ENCODE measurements around the gene WDFY4.

The WDFY4 gene

GRCh38 chr10:48797830-48798229 lies 113.2 kb downstream of the WDFY4 start:
- no peak for DNase-seq

DNA sequence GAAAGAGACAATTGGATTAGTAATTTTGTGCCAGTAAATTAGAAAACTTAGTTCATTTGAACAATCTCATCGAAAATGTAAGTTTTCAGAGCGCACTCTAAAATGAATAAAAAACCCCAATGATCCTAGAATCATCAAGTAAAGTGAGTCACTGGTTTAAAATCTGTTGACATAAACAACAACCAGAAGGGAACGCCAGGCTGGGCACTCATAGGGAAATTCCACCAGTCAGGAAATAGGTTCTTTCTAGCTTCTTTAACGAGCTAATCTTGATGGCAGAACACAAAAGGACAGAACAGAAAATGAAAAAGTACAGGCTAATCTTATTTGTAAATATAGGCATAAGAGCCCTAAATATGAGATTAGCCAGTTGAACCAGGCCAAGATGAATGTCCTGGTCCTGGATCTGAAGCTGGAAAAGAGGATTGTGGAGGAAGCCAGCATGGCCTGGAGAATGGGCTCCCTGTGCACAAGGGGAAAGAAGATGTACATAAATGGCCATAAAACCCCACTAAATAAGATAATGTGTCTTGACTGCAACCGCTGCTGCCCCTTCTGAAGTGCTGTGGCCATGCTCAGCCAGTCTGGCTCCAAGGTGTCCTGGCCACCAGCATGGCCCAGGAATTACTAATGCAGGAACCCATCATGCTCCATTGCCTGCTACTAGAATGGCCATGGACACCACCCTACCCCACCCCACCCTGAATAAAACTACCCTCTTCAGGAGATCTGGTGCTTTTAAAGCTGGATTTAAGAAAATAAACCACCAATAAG lies 114.0 kb downstream of the WDFY4 start:
- no peak for DNase-seq

DNA sequence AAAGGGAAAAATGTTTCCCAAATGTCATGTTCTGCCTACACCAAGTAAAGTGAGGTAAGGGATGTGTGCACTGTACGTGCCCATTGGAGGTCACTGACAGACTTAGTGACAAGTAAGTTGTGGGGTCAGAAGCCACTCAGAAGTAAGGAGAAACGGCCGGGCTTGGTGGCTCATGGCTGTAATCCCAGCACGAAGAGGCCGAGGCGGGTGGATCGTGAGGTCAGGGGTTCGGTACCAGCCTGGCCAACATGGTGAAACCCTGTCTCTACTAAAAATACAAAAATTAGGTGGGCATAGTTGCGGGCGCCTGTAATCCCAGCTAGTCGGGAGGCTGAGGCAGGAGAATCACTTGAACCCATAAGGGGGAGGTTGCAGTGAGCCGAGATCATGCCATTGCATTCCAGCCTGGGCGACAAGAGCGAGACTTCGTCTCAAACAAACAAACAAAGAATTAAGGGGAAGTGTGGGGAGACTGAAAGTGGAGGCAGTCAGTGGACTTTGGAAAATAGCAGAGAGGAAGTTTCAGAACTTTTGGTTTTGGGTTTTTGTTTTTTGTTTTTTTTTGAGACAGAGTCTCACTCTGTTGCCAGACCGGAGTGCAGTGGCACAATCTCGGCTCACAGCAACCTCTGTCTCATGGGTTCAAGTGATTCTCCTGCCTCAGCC lies 114.8 kb downstream of the WDFY4 start:
- DNase-seq, result no peak

GRCh38 chr10:48800007-48800675 lies 115.5 kb downstream of the WDFY4 start:
- DNase-seq, result no peak

DNA sequence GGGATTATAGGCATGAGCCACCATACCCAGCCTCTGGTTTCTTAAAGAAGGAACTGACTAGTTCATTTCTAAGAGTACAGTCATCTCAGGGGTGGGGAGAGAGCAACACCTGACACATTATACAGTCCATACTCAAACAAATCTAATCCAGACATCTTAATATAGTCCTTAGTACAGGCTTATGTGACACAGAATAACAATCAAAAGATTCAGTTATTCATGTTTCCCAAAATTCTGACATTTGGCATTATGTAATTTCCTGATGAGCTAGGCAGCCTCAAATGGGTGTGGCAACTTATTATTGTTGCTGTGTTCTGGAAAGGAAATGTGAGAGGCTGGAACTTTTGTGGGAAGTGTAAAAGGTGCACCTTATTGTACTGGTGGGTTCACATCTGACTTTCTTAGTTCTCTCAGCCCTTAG lies 116.3 kb downstream of the WDFY4 start:
- no peak for DNase-seq

DNA sequence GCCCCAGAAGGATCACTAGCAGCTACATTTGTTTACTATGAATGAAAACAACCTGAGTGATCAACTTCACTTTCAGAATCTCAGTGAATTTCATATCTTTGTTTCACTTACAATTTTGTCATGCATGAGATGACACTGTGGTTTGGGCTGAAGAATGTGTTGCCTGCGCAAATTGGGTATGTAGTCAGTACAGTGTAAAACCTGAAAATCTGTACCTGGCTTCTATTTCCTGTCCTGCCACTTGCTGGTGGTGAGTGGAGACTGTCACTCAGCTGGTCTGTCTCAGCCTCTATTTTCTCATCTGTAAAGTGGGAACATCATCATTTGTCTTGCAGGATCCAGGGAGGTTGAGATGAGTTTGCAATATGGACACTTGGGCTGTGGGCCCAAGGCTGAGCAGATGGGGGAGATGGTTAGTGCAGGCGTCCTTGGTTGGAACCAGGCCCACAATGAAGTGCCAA lies 118.0 kb downstream of the WDFY4 start:
- no peak for DNase-seq

GRCh38 chr10:48803801-48804584 lies 119.3 kb downstream of the WDFY4 start:
- no peak for DNase-seq

- DNase-seq, result no peak
Observed at GRCh38 chr10:48804740-48805182, 120.1 kb downstream of the WDFY4 start.

- no peak for DNase-seq
Observed at GRCh38 chr10:48805411-48805810, 120.7 kb downstream of the WDFY4 start.

- DNase-seq, result no peak
Observed at GRCh38 chr10:48805848-48806247, 121.2 kb downstream of the WDFY4 start.

- DNase-seq, result no peak
Observed at GRCh38 chr10:48806342-48806741, 121.7 kb downstream of the WDFY4 start.

DNA sequence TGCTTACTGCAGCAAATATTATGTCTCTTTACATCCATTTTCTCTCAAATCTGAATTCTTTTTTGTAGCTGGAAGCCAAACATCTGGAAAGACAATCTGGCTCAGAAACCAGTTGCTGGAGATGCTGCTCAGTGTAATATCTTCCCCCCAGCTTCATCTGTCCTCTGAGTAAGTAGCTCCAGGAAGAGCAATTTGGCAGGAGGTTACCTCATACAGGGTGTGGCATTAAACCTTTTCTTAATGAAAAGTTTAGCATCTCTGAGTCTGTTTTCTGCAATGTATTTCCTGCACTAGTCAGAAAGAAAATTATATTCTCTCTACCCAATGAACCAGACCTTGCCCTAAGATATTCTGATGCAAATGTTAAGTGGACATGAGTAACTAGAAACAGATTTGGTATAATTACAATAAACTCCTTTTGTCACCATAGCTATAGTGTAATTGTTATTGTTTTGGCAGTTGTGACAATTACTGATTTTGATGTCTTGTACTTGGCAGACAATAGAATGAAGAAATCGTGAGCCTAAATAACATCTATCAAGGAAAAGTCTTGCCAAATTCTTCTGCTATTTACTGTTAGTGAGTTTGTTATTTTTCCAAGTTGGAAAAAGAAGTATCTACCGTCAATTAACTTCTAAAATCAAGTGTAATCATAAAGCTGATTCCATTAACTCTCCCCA lies 123.3 kb downstream of the WDFY4 start:
- DNase-seq, result no peak

DNA sequence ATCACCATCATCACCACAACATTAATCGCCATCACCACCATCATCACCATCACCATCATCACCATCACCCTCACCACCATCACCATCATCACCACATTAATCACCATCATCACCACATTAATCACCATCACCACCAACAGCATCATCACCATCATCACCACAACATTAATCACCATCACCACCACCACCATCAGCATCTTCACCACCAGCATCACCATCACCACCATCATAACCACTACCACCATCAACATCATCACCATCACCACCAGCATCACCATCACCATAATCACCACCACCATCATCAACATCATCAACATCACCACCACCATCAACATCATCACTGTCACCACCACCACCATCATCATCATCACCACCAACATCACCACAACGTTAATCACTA lies 124.6 kb downstream of the WDFY4 start:
- DNase-seq, result no peak

DNA sequence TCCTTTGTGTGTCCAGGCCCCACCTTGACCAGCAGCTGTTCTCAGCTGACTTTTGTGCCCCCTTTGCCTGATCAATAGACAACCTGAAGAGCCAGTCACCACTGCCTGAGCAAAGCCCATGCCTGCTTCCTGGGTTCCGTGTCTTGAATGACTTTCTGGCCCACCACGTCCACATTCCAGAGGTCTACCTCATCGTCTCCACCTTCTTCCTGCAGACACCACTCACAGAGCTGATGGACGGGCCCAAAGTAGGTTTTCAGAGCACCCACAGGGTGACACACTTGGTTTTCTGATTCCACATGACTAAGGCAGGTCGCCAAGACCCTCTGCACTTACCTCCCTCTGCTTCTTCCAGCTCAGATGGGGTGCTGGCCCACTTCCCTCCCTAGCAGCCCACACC lies 126.8 kb downstream of the WDFY4 start:
- no peak for DNase-seq

- no peak for DNase-seq
Observed at GRCh38 chr10:48811917-48812316, 127.2 kb downstream of the WDFY4 start.

DNA sequence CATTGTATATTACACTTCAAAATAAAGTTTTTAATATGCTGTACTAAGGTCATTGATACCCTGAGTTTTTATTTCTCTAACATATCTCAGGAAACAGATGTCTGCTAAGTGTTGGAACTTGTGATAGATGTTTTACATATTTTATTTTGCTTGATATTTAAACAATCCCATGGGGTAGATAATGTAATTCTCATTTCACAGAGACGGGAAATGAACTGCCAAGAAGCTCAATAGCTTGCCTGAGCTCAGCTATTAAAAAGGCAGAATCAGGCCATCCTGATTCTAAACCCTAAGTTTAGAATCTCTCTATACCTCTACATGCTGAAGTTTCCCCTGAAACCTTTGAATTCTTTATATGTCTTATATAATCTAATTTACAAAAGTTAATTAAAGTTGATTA lies 128.6 kb downstream of the WDFY4 start:
- DNase-seq, result no peak

GRCh38 chr10:48813825-48814224 lies 129.2 kb downstream of the WDFY4 start:
- DNase-seq, result no peak

- no peak for DNase-seq
Observed at GRCh38 chr10:48814933-48815332, 130.3 kb downstream of the WDFY4 start.

DNA sequence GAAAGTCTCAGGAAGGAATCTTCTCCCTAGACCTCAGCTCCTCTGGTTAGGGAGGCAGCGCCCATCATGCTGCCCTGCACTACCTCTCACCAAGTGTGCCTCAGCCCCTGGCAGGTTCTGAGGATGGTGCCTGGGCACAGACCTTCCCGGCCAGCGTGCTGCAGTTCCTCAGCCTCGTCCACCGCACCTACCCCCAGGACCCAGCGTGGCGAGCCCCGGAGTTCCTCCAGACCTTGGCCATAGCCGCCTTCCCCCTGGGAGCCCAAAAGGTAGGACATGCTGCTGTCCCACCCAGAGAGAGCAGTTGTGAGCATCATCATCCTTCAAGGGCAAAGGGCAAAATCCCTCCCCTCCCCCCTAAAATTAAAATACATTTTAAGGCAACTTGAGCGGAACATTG lies 132.5 kb downstream of the WDFY4 start:
- DNase-seq, result no peak

DNA sequence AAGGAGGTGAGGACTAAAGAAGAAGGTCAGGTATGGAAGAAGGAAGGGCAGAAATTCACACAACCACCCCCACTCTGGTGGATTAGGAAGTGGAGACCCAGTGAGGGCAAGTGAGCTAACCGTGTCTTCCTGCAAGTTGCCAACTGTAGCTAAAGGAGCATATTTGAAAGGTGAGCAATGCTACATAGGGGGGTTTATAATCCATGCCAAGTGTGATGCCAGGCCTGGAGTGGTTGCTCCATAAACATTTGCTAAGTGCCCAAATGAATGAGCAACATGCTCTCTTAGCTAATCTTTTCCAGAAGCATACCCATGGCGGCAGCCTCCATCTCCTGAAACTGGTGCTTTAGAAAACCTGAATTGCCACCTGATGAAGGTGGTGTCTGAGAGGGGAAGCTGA lies 133.4 kb downstream of the WDFY4 start:
- no peak for DNase-seq

GRCh38 chr10:48818861-48819520 lies 134.3 kb downstream of the WDFY4 start:
- no peak for DNase-seq

DNA sequence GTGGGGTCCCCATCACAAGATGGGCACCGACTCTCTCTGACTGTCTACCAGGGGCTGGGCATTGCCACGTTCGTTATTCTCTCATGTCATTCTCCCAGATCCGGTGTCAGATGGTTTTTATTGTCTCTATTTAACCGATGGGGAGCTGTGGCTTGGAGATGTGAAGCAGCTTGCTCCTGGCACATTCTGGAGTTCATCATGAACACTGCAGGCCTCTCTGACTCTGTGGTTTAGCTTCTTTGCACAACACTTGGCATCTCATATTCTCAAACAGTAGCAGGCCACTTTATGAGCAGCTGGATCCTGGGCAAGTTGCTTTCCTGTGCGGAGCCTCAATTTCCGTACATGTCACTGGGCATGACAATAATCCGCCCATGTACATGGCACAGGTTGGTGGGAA lies 135.1 kb downstream of the WDFY4 start:
- DNase-seq, result no peak

All from stimulated activated CD4-positive, alpha-beta T cell treated with anti-CD3 and anti-CD28 coated beads, Interleukin-2, amount 100 ng/mL, for 48 hours (primary cell).